ENCODE measurements around the gene ASCC1. TPM values are rescaled to one million over a fixed set of nuclear protein-coding genes. Genes with fewer than 3 reads are reported as not detected.

The ASCC1 gene
- total and polyA plus RNA-seq, 2 of the 13 experiments (the other 11 are each of a cell fraction or from before 2014, with no cell fraction given), result 21.6 to 30.1 TPM

DNA sequence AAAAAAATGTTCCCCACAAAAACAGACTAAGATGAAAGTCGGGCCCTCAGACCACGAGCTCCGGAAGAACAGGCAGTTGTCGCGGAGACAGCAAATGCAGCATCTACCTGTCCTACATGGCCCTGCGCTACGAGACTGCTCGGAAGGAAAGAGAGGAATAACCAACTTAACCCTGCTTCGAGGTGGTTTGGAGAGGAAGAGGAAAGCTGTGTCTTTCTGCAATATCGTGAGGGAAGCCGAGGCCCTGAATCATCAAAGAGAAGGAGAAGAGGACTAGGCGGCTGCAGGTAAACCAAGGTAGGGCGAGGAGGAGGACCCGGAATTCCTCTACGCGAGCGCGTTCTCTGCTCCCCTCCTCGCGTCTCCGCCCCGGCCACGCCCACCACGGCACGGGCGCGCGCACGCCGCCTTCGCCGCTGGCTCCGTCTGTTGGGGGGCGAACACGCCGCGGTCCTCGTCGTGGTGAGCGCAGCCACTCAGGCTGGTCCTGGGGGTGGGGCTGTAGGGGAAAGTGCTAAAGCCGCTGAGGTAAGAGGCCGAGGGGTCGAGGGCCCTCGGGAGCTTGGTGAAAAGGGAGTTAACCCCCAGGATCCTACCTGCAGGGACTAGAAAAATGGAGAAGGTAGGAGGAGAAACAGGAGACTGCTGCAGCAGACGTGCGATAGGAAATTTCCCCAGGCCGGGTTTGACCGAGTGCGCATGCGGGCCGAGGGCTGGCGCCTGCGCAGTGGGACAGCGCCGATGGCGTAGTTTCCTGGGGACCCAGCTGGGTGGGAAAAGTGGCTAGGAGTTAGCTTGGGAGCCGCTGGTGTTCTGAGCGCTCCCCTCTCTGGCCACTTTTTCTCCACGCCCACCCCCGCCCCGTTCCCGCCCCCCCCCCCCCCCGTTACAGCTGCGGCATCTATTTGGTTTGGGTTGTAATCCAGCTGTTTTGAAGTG lies at the start of gene ASCC1, which contains the start of gene ANAPC16 (continued):
- peak; percentile 66 for TF ChIP-seq PHF5A (CRISPR knock-in tag; IDR thresholded peaks at IDR 0.05; ENCODE audit: low read depth, unreplicated experiment)
- TF ChIP-seq NRL (CRISPR knock-in tag; IDR thresholded peaks at IDR 0.05; ENCODE audit: borderline replicate concordance), result peak; percentile 97
- peak; percentile 66; the same call in 1 of the 2 replicates for TF ChIP-seq EEA1 (CRISPR knock-in tag; IDR thresholded peaks at IDR 0.05; ENCODE audit: borderline replicate concordance)
- TF ChIP-seq PAX8 (CRISPR knock-in tag; IDR thresholded peaks at IDR 0.05; ENCODE audit: borderline replicate concordance), result 0 out of 2 replicates have a peak, but pooled peaks have one; percentile 82
- TF ChIP-seq ATF7-NPFF (CRISPR knock-in tag; IDR thresholded peaks at IDR 0.05; ENCODE audit: low read depth), result peak; percentile 87; the same call in 1 of the 2 replicates
- no peak for TF ChIP-seq PLRG1 (conservative IDR thresholded peaks at IDR 0.05)
- TF ChIP-seq ZNF709 (CRISPR knock-in tag; IDR thresholded peaks at IDR 0.05), result peak; percentile 95
- TF ChIP-seq JUNB (CRISPR knock-in tag; IDR thresholded peaks at IDR 0.05; ENCODE audit: borderline replicate concordance), result no peak
- TF ChIP-seq ZNF782 (CRISPR knock-in tag; IDR thresholded peaks at IDR 0.05; ENCODE audit: borderline replicate concordance), result peak; percentile 92; the same call in 1 of the 2 replicates
- TF ChIP-seq ZNF354B (CRISPR knock-in tag; IDR thresholded peaks at IDR 0.05), result no peak
- no peak for TF ChIP-seq HMGA1 (CRISPR knock-in tag; conservative IDR thresholded peaks at IDR 0.05)
- TF ChIP-seq, protein P1, sequence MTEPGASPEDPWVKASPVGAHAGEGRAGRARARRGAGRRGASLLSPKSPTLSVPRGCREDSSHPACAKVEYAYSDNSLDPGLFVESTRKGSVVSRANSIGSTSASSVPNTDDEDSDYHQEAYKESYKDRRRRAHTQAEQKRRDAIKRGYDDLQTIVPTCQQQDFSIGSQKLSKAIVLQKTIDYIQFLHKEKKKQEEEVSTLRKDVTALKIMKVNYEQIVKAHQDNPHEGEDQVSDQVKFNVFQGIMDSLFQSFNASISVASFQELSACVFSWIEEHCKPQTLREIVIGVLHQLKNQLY (CRISPR knock-in tag; IDR thresholded peaks at IDR 0.05), result peak; percentile 72; the same call in 1 of the 2 replicates
- TF ChIP-seq, protein P2, sequence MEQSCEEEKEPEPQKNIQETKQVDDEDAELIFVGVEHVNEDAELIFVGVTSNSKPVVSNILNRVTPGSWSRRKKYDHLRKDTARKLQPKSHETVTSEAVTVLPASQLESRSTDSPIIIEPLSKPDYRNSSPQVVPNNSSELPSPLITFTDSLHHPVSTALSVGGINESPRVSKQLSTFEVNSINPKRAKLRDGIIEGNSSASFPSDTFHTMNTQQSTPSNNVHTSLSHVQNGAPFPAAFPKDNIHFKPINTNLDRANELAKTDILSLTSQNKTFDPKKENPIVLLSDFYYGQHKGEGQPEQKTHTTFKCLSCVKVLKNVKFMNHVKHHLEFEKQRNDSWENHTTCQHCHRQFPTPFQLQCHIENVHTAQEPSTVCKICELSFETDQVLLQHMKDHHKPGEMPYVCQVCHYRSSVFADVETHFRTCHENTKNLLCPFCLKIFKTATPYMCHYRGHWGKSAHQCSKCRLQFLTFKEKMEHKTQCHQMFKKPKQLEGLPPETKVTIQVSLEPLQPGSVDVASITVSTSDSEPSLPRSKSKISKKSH (CRISPR knock-in tag; IDR thresholded peaks at IDR 0.05; ENCODE audit: borderline replicate concordance), result peak; percentile 97
- TF ChIP-seq, protein P3, sequence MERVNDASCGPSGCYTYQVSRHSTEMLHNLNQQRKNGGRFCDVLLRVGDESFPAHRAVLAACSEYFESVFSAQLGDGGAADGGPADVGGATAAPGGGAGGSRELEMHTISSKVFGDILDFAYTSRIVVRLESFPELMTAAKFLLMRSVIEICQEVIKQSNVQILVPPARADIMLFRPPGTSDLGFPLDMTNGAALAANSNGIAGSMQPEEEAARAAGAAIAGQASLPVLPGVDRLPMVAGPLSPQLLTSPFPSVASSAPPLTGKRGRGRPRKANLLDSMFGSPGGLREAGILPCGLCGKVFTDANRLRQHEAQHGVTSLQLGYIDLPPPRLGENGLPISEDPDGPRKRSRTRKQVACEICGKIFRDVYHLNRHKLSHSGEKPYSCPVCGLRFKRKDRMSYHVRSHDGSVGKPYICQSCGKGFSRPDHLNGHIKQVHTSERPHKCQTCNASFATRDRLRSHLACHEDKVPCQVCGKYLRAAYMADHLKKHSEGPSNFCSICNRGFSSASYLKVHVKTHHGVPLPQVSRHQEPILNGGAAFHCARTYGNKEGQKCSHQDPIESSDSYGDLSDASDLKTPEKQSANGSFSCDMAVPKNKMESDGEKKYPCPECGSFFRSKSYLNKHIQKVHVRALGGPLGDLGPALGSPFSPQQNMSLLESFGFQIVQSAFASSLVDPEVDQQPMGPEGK (CRISPR knock-in tag; IDR thresholded peaks at IDR 0.05), result peak; percentile 92
- TF ChIP-seq ZNF101 (CRISPR knock-in tag; IDR thresholded peaks at IDR 0.05; ENCODE audit: borderline replicate concordance, low read depth), result 0 out of 2 replicates have a peak, but pooled peaks have one; percentile 64
- TF ChIP-seq SAFB2 (CRISPR knock-in tag; IDR thresholded peaks at IDR 0.05; ENCODE audit: borderline replicate concordance, low read depth), result peak; percentile 75; the same call in 1 of the 2 replicates
- peak; percentile 88 for TF ChIP-seq KMT2A (CRISPR knock-in tag; IDR thresholded peaks at IDR 0.05)
- TF ChIP-seq, protein P4, sequence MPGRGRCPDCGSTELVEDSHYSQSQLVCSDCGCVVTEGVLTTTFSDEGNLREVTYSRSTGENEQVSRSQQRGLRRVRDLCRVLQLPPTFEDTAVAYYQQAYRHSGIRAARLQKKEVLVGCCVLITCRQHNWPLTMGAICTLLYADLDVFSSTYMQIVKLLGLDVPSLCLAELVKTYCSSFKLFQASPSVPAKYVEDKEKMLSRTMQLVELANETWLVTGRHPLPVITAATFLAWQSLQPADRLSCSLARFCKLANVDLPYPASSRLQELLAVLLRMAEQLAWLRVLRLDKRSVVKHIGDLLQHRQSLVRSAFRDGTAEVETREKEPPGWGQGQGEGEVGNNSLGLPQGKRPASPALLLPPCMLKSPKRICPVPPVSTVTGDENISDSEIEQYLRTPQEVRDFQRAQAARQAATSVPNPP (CRISPR knock-in tag; IDR thresholded peaks at IDR 0.05), result 0 out of 2 replicates have a peak, but pooled peaks have one; percentile 66
- TF ChIP-seq, protein P5, sequence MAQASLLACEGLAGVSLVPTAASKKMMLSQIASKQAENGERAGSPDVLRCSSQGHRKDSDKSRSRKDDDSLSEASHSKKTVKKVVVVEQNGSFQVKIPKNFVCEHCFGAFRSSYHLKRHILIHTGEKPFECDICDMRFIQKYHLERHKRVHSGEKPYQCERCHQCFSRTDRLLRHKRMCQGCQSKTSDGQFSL (CRISPR knock-in tag; IDR thresholded peaks at IDR 0.05), result peak; percentile 82; the same call in 1 of the 2 replicates
- no peak for TF ChIP-seq ZBTB21 (CRISPR knock-in tag; IDR thresholded peaks at IDR 0.05)

All from HepG2 (cell line).